D721Med (cell line): ENCODE measurements around the gene TMEM184B.
A peak's percentile ranks its signal among the peaks of the same experiment; 100 is the strongest.

ENCODE experiments used
- DNase-seq: peaks from one replicate; pipeline ENCODE4 v3.0.0; 2011; ENCODE audit warnings: low spot score; ENCODE audit not compliant: insufficient read length
- FAIRE-seq: peaks from 2 replicates; lab custom pipeline; 2011; peaks lifted over from hg19 to GRCh38; lab: Jason Lieb, UNC
- TF ChIP-seq, protein P1 (sequence below): IDR thresholded peaks from 2 replicates; pipeline ENCODE4 v1.5.1; 2012; ENCODE audit warnings: mild to moderate bottlenecking, control low read depth; ENCODE audit not compliant: insufficient read depth; ENCODE audit errors: missing control alignments

Gene TMEM184B

DNA sequence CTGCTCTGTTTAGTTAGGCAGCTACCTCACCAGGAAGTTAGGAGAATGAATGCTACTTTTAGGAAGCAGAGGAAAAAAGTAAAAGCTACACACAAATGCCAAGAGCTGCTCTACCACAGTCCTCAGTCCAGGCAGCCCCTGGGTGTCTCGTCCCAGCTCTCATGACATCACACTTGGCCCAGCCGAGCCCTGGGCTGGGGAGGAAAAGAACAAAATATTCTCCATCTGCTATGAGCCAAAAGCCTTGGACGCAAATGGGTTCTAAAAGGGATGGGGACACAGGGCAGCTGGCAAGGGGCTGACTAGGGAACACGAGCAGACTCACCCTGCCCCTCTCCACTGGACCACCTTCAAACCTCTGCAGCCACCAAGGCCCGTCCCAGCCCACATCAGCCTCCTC lies 26.1 kb downstream of the TMEM184B start:
- FAIRE-seq (no peak), DNase-seq (no peak)
- TF ChIP-seq, protein P1, sequence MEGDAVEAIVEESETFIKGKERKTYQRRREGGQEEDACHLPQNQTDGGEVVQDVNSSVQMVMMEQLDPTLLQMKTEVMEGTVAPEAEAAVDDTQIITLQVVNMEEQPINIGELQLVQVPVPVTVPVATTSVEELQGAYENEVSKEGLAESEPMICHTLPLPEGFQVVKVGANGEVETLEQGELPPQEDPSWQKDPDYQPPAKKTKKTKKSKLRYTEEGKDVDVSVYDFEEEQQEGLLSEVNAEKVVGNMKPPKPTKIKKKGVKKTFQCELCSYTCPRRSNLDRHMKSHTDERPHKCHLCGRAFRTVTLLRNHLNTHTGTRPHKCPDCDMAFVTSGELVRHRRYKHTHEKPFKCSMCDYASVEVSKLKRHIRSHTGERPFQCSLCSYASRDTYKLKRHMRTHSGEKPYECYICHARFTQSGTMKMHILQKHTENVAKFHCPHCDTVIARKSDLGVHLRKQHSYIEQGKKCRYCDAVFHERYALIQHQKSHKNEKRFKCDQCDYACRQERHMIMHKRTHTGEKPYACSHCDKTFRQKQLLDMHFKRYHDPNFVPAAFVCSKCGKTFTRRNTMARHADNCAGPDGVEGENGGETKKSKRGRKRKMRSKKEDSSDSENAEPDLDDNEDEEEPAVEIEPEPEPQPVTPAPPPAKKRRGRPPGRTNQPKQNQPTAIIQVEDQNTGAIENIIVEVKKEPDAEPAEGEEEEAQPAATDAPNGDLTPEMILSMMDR = no peak

DNA sequence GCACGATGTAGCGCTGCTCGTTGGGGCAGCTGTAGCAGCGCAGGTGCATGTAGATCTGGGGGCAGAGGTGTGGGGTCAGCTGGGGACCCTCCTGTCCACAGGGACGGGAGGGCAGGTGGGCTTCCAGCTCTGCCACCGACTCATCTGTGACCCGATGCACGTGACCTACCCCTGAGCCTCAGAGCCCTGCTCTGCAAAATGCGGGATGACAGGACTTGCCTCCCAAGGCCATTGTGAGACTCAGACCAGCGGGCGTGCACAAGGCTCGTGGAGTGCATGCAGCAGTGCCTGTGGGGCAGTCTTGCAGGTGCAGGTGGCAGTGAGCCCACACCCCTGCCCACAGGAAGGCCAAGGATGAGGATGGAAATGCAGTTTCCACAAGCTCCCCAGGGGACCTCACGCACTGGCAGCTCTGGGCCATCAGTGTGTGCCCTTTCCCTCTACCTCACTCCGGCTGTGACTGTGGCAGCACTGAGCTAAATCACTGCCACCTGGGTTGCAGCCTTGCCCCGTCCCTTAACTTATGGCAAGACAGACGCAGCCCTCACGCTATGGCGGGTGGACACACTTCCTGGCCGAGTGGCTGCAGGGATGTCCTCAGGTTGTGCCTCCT lies 26.7 kb downstream of the TMEM184B start:
- FAIRE-seq (no peak), DNase-seq (no peak)
- TF ChIP-seq, protein P1 = no peak

DNA sequence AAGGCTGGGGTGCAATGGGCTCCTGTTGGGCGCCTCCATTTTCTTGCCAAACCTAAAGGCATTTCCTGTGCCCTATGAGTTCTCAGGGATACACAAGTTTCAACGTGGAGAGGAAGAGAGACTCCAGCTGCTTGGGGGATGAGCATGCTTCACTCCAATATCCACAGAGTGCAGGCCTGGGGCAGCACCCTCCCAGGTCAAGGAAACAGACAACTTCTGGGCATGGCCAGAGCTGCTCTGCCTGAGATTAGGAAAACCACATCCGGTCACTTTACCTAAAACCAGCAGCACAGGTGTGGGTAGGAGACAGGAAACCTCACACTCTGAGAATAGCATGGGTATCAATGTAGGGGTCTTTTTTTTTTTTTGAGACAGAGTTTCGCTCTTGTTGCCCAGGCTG lies 28.7 kb downstream of the TMEM184B start:
- no peak for FAIRE-seq
- TF ChIP-seq, protein P1 = no peak
- no peak for DNase-seq

DNA sequence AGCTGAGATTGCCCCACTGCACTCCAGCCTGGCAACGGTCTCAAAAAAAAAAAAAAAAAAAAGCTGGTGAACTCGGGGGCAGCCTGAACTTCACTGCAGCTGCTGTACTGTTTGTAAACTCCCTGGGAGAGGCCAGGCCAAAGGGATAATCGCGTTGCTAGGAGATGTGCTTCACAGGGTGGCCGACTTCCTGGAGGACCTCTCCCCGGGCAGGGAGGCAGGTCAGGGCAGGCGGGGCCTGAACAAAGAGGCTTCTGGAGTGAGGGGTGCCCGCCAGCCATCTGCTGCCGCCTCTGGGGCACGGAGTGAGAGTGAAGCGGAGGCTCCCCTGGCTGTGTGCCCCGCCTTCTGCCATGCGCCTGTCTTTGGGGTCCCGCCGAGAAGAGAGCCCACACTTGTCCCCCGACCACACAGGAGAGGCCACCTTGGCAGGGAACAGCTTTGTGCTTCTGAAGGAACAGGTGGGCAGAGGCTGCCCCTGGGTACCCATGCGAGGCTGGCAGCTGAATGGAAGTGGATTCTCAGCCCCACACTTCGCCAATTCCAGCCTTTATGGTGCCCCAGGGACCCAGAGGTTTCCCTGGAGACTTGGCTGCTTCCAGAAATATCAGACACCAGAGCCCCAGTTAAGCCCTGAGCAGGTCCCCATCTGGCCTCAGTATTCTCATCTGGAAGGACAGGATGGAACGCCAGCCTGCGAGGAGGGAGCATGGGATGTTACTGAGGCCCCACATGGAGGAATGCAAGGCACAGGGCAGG lies 29.6 kb downstream of the TMEM184B start:
- no peak for FAIRE-seq
- TF ChIP-seq, protein P1 = no peak
- peak; percentile 37 for DNase-seq

GRCh38 chr22:38240734-38241252 lies 32.0 kb downstream of the TMEM184B start:
- FAIRE-seq (no peak), DNase-seq (no peak)
- TF ChIP-seq, protein P1 = no peak

- DNase-seq = no peak
- no peak for FAIRE-seq
- TF ChIP-seq, protein P1 = peak; percentile 7
These were observed 33.6 kb downstream of the TMEM184B start for GRCh38 chr22:38239101-38239761.
